HG02973 (cell line): ENCODE measurements around the gene SC5D.

Experiments
- ATAC-seq: cut with Tn5 transposase; IDR thresholded peaks from one replicate; pipeline ENCODE4 v1.9.1; 2021; ENCODE audit warnings: moderate library complexity; ENCODE audit not compliant: unreplicated experiment

Gene SC5D

GRCh38 chr11:121328176-121328966 lies 35.8 kb downstream of the SC5D start:
- no peak for ATAC-seq

GRCh38 chr11:121328967-121329679 lies 36.6 kb downstream of the SC5D start:
- no peak for ATAC-seq

- no peak for ATAC-seq
Observed at GRCh38 chr11:121329781-121330395, 37.3 kb downstream of the SC5D start.

GRCh38 chr11:121330614-121331435 lies 38.3 kb downstream of the SC5D start:
- no peak for ATAC-seq

GRCh38 chr11:121334973-121335710 lies 42.6 kb downstream of the SC5D start:
- ATAC-seq, result no peak

GRCh38 chr11:121336279-121336937 lies 43.8 kb downstream of the SC5D start:
- ATAC-seq, result peak; percentile 3

- peak; percentile 53 for ATAC-seq
Observed at GRCh38 chr11:121337078-121337477, 44.5 kb downstream of the SC5D start.

- ATAC-seq, result peak; percentile 4
Observed at GRCh38 chr11:121337740-121338272, 45.2 kb downstream of the SC5D start.

GRCh38 chr11:121338536-121338935 lies 46.0 kb downstream of the SC5D start:
- ATAC-seq, result no peak

GRCh38 chr11:121340032-121340580 lies 47.5 kb downstream of the SC5D start:
- ATAC-seq, result no peak

GRCh38 chr11:121341609-121342008 lies 49.0 kb downstream of the SC5D start:
- ATAC-seq, result no peak

- ATAC-seq, result no peak
Observed at GRCh38 chr11:121344824-121345223, 52.3 kb downstream of the SC5D start.

GRCh38 chr11:121347094-121347493 lies 54.5 kb downstream of the SC5D start:
- ATAC-seq, result no peak

GRCh38 chr11:121347813-121348212 lies 55.2 kb downstream of the SC5D start:
- no peak for ATAC-seq

- no peak for ATAC-seq
Observed at GRCh38 chr11:121348220-121348875, 55.8 kb downstream of the SC5D start.

GRCh38 chr11:121349790-121350189 lies 57.2 kb downstream of the SC5D start:
- no peak for ATAC-seq

- ATAC-seq, result no peak
Observed at GRCh38 chr11:121350314-121351082, 57.9 kb downstream of the SC5D start.

- ATAC-seq, result no peak
Observed at GRCh38 chr11:121351083-121351630, 58.6 kb downstream of the SC5D start.
